ENCODE data around the gene HPCAL1. TPM values are rescaled to one million over a fixed set of nuclear protein-coding genes. Genes with fewer than 3 reads are reported as not detected.

Gene HPCAL1
- total RNA-seq, 1 experiment from 2014 or later, result 312 TPM

DNA sequence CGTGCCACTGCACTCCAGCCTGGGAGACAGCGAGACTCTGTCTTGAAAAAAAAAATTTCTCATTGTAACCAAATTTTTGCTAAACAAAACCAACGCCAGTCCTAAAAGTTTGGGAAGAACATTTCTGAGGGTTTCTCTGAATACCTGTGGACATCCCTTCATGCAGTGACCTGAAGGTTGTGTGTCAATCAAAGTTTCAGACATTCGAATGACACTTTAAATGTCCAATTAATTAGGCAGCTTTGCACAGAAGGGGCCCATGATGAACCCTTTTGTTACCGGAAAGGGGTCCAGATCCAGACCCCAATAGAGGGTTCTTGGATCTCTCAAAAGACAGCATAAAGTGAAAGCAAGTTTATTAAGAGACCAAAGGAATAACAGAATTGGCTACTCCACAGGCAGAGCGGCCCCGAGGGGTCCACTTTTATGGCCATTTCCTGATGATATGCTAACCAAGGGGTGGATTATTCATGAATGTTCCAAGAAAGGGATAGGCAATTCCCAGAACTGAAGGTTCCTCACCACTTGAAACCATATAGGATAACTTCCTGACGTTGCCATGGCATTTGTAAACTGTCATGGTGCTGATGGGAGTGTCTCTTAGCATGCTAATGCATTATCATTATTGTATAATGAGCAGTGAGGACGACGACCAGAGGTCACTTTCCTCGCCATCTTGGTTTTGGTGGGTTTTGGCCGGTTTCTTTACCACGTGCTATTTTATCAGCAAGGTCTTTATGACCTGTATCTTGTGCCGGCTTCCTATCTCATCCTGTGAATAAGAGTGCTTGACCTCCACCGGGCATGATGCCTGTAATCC, 27.5 kb upstream of the HPCAL1 start:
- no peak for ATAC-seq
- no peak for TF ChIP-seq EZH2 (IDR thresholded peaks at IDR 0.05; ENCODE audit: low read length, unreplicated experiment)
- TF ChIP-seq EZH2phosphoT487 (IDR thresholded peaks at IDR 0.05; ENCODE audit: borderline replicate concordance, low read length), result no peak
- TF ChIP-seq, protein P1, sequence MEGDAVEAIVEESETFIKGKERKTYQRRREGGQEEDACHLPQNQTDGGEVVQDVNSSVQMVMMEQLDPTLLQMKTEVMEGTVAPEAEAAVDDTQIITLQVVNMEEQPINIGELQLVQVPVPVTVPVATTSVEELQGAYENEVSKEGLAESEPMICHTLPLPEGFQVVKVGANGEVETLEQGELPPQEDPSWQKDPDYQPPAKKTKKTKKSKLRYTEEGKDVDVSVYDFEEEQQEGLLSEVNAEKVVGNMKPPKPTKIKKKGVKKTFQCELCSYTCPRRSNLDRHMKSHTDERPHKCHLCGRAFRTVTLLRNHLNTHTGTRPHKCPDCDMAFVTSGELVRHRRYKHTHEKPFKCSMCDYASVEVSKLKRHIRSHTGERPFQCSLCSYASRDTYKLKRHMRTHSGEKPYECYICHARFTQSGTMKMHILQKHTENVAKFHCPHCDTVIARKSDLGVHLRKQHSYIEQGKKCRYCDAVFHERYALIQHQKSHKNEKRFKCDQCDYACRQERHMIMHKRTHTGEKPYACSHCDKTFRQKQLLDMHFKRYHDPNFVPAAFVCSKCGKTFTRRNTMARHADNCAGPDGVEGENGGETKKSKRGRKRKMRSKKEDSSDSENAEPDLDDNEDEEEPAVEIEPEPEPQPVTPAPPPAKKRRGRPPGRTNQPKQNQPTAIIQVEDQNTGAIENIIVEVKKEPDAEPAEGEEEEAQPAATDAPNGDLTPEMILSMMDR (conservative IDR thresholded peaks at IDR 0.05; ENCODE audit: low read depth, low read length), result no peak
- H3K27ac ChIP-seq (ENCODE audit: low read length), result no peak overlapping the region
- ChIA-PET CTCF (no interaction called here), POLR2A (ENCODE audit: unreplicated experiment) (no interaction called here)
- no peaks in the 10 kb centered on the region for H3K36me3 ChIP-seq (ENCODE audit: low read depth, low read length)
- H3K9me3 ChIP-seq (ENCODE audit: low read length), result no peaks in the 10 kb centered on the region
- H3K9me2 ChIP-seq (replicated peaks; ENCODE audit: low read length), result no peaks in the 10 kb centered on the region
- no peak for DNase-seq
- no peaks in the 10 kb centered on the region for H3F3A ChIP-seq (ENCODE audit: low read length, unreplicated experiment)
- no TSS peak for BruUV-seq (replicated peaks)
- H3K4me3 ChIP-seq (ENCODE audit: low read length), result no peak overlapping the region
- intact Hi-C loops (cut with micrococcal nuclease), result no loop called here
- H3K9ac ChIP-seq (ENCODE audit: low read length), result no peak overlapping the region
- no peak overlapping the region for H3K4me2 ChIP-seq (ENCODE audit: low read length)
- peaks cover 21% of the 10 kb centered on the region for H3K4me1 ChIP-seq (ENCODE audit: insufficient read depth, low read length)
- no peaks in the 10 kb centered on the region for H3K27me3 ChIP-seq (ENCODE audit: low read length)
- no peaks in the 10 kb centered on the region for H4K20me1 ChIP-seq (ENCODE audit: low read length)
- no peaks in the 10 kb centered on the region for H3K79me2 ChIP-seq (ENCODE audit: low read length)
- no peak overlapping the region for H2AFZ ChIP-seq (ENCODE audit: low read length)

DNA sequence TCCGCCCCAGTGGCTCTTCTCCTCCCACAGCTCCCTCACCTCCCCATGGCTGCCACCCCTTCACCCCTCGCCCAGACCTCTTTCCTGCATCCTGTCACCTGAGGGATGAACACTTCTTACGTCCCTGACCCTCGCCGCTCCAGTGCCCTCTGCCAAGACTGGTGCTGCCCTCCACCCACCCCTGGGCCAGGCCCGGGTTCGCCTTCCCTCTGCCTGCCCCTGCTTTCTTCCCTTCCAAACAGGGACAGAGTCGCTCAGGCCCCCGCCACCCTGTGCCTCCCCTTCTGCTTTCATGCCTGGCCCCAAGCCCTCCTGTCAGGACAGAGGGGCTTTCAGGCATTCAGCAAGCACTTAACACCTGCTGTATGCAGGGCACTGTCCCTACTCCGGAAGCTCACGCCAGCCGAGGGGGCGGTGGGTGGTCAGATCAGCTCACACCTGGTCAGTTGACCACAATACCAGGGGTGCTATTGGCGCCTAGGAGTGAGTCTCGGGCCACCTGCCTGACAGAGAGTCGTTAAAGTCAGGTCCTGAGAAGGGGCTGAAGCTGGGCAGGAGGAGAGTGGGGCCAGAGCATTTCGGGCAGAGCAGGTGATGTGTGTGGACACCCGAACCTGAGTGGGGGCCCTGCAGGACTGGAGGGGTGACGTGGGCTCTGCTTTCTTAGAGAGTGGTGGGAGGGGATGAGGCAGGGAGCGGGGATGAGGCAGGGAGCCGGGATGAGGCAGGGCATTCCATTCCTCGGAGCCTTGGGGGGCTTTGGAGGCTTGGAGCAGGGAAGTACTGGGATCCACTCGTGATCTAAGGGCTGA, 26.0 kb upstream of the HPCAL1 start:
- intact Hi-C loops (cut with micrococcal nuclease), result no loop called here
- no peak for ATAC-seq
- H3K27me3 ChIP-seq (ENCODE audit: low read length), result no peaks in the 10 kb centered on the region
- no peak overlapping the region for H3K4me3 ChIP-seq (ENCODE audit: low read length)
- no TSS peak for BruUV-seq (replicated peaks)
- H3K36me3 ChIP-seq (ENCODE audit: low read depth, low read length), result no peaks in the 10 kb centered on the region
- POLR2A ChIA-PET (ENCODE audit: unreplicated experiment), result no interaction called here
- TF ChIP-seq EZH2 (IDR thresholded peaks at IDR 0.05; ENCODE audit: low read length, unreplicated experiment) (no peak), EZH2phosphoT487 (IDR thresholded peaks at IDR 0.05; ENCODE audit: borderline replicate concordance, low read length) (no peak)
- TF ChIP-seq, protein P1 (conservative IDR thresholded peaks at IDR 0.05; ENCODE audit: low read depth, low read length), result no peak
- DNase-seq, result no peak
- CTCF ChIA-PET, result no interaction called here
- H3K79me2 ChIP-seq (ENCODE audit: low read length), result no peaks in the 10 kb centered on the region
- no peaks in the 10 kb centered on the region for H3F3A ChIP-seq (ENCODE audit: low read length, unreplicated experiment)
- H3K27ac ChIP-seq (ENCODE audit: low read length), result no peak overlapping the region
- H2AFZ ChIP-seq (ENCODE audit: low read length), result no peak overlapping the region
- no peak overlapping the region for H3K9ac ChIP-seq (ENCODE audit: low read length)
- H4K20me1 ChIP-seq (ENCODE audit: low read length), result no peaks in the 10 kb centered on the region
- H3K9me2 ChIP-seq (replicated peaks; ENCODE audit: low read length), result no peaks in the 10 kb centered on the region
- H3K4me2 ChIP-seq (ENCODE audit: low read length), result no peak overlapping the region
- no peaks in the 10 kb centered on the region for H3K9me3 ChIP-seq (ENCODE audit: low read length)
- H3K4me1 ChIP-seq (ENCODE audit: insufficient read depth, low read length), result peaks cover 6% of the 10 kb centered on the region
